ENCODE results near the gene CNGB1.
"Not testable (repeated sequence)": the region's sequence is repeated elsewhere in the genome, so short reads cannot be mapped to it uniquely, and the experiment has no call there.

CNGB1 gene

DNA sequence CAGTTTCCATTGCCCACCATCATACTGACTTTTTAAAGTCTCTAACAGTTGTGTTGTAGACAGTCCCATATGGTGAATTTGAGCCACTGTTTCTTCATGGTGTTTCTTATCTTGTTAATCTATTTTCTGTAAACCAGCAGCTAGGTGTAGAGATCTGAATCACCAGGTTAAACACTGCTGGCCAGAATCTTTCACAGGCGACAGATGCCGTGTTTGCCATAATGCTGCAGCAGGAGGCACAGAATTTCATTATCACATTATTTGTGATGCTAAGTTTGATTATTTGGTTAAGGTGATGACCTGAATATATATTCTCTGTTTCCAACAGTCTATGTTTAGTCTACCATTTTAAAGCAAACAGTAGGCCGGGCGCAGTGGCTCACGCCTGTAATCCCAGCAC, 11.5 kb upstream of the CNGB1 start:
- TF ChIP-seq, protein P1, sequence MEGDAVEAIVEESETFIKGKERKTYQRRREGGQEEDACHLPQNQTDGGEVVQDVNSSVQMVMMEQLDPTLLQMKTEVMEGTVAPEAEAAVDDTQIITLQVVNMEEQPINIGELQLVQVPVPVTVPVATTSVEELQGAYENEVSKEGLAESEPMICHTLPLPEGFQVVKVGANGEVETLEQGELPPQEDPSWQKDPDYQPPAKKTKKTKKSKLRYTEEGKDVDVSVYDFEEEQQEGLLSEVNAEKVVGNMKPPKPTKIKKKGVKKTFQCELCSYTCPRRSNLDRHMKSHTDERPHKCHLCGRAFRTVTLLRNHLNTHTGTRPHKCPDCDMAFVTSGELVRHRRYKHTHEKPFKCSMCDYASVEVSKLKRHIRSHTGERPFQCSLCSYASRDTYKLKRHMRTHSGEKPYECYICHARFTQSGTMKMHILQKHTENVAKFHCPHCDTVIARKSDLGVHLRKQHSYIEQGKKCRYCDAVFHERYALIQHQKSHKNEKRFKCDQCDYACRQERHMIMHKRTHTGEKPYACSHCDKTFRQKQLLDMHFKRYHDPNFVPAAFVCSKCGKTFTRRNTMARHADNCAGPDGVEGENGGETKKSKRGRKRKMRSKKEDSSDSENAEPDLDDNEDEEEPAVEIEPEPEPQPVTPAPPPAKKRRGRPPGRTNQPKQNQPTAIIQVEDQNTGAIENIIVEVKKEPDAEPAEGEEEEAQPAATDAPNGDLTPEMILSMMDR (IDR thresholded peaks at IDR 0.05; ENCODE audit: extremely low read depth, missing control alignments), result no peak
- DNase-seq (ENCODE audit: low spot score), result no peak

DNA sequence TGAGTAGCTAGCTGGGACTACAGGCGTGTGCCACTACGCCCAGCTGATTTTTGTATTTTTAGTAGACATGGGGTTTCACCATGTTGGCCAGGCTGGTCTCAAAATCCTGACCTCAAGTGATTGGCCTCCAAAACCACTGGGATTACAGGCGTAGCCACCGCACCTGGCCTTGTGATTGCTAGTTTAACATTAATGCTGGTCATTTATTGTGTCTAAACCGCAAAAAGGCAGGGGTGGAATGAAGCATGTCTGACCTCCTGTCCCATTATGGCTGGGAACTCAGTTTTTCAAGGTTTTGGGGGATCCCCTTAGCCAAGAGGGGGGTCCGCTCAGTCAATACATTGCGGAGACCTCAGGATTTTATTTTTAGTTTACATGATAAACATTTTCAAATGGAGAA, 10.7 kb upstream of the CNGB1 start:
- DNase-seq (ENCODE audit: low spot score), result no peak
- TF ChIP-seq, protein P1 (IDR thresholded peaks at IDR 0.05; ENCODE audit: extremely low read depth, missing control alignments), result no peak

DNA sequence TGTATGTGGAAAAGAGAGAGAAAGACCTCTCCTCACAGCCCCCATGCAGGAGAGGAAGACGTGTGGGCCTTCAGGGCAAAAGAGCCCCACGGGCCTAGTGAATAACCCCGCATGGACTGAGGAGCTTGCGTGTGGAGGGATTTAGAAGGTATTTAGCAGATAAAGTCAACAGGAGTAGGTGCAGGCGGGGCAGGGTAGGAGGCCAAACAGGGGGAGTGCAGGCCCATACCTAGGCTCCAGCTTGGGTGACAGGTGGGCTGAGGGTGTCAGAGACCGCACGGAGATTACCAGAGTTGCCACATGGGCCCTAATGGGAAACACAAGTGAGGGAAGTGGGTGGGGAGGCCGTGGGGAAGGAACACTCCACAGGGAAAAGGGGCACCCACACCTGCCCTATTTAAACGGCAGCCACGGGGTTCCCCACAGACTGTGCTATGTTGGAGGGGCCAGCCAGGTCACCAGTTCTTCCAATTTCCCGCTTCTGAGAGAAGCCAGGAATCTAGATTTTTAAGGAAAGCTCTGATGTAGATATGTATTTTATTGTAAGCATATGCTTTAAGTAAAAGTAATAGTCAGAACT, 8.2 kb upstream of the CNGB1 start:
- no peak for DNase-seq (ENCODE audit: low spot score)
- TF ChIP-seq, protein P1 (IDR thresholded peaks at IDR 0.05; ENCODE audit: extremely low read depth, missing control alignments), result no peak

DNA sequence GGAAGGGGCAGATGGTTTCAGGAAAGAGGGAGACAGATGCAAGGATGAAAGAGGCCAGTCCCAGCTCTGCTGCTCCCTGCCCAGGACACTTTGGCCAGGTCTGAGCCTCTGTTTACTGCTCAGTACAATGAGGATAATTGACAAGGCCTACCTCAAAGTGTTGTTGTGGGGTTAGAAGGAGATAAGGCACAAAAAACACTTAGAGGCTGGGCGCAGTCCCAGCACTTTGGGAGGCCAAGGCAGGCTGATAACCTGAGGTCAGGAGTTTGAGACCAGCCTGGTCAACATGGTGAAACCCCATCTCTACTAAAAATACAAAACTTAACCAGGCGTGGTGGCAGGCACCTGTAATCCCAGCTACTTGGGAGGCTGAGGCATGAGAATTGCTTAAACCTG, 7.1 kb upstream of the CNGB1 start:
- not testable (repeated sequence) for DNase-seq (ENCODE audit: low spot score)

DNA sequence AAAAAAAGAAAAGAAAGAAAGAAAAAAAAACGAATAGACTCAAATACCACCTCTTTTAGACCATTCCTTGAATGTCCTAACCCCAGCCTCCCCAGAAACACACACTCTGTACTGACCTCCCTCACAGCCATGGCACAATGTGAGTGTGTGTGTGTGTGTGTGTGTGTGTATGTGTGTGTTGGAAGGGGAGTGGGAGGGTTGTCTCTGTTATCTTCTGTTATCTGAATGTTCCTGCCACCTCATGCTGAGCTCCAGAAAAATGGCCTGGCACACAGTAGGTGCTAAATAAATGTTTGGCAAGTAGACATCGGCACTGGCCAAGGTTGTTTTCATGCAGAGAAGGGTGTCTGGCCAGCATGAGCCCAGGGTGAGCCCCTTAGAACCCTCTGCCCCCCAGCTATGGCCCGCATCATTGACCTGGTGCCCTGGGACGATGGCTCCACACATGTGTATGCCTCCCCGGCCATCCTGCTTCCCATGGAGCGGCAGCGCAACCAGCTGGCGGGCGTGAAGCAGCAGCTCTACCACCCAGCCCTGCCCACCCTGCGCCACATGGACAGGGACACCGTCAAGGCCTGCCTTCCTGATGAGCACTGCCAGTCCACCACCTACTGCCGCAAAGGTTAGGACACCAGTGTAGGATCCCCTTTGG, 6.6 kb upstream of the CNGB1 start:
- DNase-seq (ENCODE audit: low spot score), result no peak
- TF ChIP-seq, protein P1 (IDR thresholded peaks at IDR 0.05; ENCODE audit: extremely low read depth, missing control alignments), result no peak

DNA sequence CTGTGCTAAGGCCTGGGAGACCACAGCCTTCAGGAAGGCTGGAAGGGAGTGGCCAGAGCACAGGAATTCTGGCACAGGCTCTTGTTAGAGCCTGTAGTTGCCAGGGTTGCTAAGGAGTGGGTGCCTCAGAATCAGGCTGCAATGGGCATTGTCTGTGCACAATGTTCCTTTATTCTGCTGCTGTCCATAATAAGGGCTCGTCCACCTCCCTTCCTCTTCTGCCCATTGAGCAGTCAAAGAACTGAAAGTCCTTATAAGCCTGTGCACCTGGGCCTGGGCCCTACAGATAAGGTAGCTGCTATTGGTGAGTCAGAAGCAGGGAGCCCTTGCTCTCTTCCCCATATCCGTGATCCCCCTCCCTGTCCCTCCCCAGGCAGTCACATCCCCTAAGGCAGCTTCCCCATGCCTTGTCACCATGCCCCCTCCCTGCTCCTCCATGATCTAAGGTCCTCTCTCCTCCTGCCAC, 5.4 kb upstream of the CNGB1 start:
- TF ChIP-seq, protein P1 (IDR thresholded peaks at IDR 0.05; ENCODE audit: extremely low read depth, missing control alignments), result no peak
- no peak for DNase-seq (ENCODE audit: low spot score)

DNA sequence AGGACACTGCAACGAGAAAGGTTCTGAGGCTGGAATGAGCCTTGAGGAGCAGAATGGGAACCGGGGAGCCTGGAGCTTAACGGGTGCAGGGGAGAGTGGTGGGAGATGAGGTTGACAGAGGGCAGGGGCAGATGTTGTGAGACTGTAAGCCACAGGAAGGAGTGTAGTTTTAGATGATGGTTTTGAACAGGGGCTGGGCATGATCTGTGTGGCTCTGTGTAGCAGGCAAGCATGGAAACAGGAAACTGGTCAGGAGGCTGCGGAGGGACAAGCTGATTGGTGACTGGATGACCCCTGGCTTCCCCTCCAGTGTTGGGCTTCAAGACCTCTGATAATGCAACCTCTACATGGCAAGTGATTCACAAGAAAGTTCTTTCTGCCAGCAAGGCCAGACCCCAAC, 1.4 kb upstream of the CNGB1 start:
- no peak for DNase-seq (ENCODE audit: low spot score)
- TF ChIP-seq, protein P1 (IDR thresholded peaks at IDR 0.05; ENCODE audit: extremely low read depth, missing control alignments), result no peak

DNA sequence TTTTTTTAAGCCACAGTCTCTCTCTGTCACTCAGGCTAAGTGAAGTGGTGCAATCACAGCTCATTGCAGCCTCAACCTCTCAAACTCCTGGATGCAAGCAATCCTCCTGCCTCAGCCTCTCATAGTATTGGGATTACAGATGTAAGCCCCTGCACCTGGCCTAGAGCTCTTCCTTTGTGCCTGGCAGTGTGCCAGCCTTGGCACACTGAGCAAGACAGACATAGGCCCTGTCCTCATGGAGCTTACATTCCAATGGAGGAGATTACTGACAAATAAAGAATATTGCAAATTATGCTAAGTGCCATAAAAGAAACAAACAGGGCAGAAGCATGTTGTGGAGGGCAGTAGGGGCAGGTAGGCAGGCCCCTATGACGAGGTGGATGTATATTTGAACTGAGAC, 920 bp upstream of the CNGB1 start:
- DNase-seq (ENCODE audit: low spot score), result no peak
- TF ChIP-seq, protein P1 (IDR thresholded peaks at IDR 0.05; ENCODE audit: extremely low read depth, missing control alignments), result no peak

All from GM20000 (cell line).